Prostate gland (tissue), 2 donors: ENCODE data around the gene HS1BP3.

Experiments used
- CTCF ChIP-seq, 4 experiments: fragments of 200-600 bp in 2 of 4; fragments of 450-650 bp in 2 of 4; sonication (generic) in 2 of 4; IDR thresholded peaks; 1 replicate in 3 of 4; 2 replicates in 1 of 4; pipeline ENCODE4 v1.5.1; 2016 to 2019; ENCODE audit warnings: antibody characterized with exemption in 4 of 4, mild to moderate bottlenecking in 2 of 4, moderate library complexity in 2 of 4
- POLR2A ChIP-seq: fragments of 450-650 bp; IDR thresholded peaks from one replicate; pipeline ENCODE4 v1.6.1; 2016; ENCODE audit warnings: antibody characterized with exemption, mild to moderate bottlenecking

- no peak for TF ChIP-seq POLR2A
- TF ChIP-seq CTCF (IDR thresholded peaks at IDR 0.05): no peak
Measured at GRCh38 chr2:20615068-20615465, 35.8 kb downstream of the HS1BP3 start.
